Fibroblast of lung (primary cell): ENCODE results near the gene FSTL4. TPM values are rescaled to one million over a fixed set of nuclear protein-coding genes. Genes with fewer than 3 reads are reported as not detected.

Source experiments
- DNase-seq, 2 donors: peaks; one replicate each; pipeline versions ENCODE4 v3.0.0 to v3.0.0-alpha.2; 2010; ENCODE audit warnings: low read depth in 2 of 2
- H2AFZ ChIP-seq: 2 replicates; pipeline ENCODE4 v1.5.1; 2012; ENCODE audit warnings: low read length, control low read depth, inconsistent platforms
- H3K27ac ChIP-seq: 2 replicates; pipeline ENCODE4 v1.5.1; 2011; ENCODE audit warnings: low read length, control low read depth; ENCODE audit not compliant: insufficient read depth
- H3K27me3 ChIP-seq: 2 replicates; pipeline ENCODE4 v1.5.1; 2011; ENCODE audit warnings: mild to moderate bottlenecking, low read length; ENCODE audit not compliant: control insufficient read depth, insufficient read depth
- H3K36me3 ChIP-seq: 2 replicates; pipeline ENCODE4 v1.5.1; 2011; ENCODE audit warnings: low read length; ENCODE audit not compliant: control insufficient read depth, insufficient read depth
- H3K4me1 ChIP-seq: 2 replicates; pipeline ENCODE4 v1.5.1; 2011; ENCODE audit warnings: low read length; ENCODE audit not compliant: control insufficient read depth, insufficient read depth; ENCODE audit errors: extremely low read depth
- H3K4me2 ChIP-seq: 2 replicates; pipeline ENCODE4 v1.5.1; 2011; ENCODE audit warnings: low read length, control low read depth; ENCODE audit not compliant: insufficient read depth; ENCODE audit errors: extremely low read depth
- H3K4me3 ChIP-seq, 4 experiments: fragments of 200-600 bp in 1 of 4; sonication (generic) in 1 of 4; replicated peaks in 1 of 4; 2 replicates each; pipeline ENCODE4 v1.5.1; 2011 to 2016; ENCODE audit warnings: low read length in 4 of 4, low read depth in 3 of 4, mild to moderate bottlenecking in 3 of 4, control low read depth in 2 of 4, inconsistent platforms in 1 of 4, mixed read lengths in 1 of 4; ENCODE audit not compliant: insufficient read depth in 1 of 4; ENCODE audit errors: control extremely low read depth in 1 of 4
- H3K79me2 ChIP-seq: 2 replicates; pipeline ENCODE4 v1.5.1; 2012; ENCODE audit warnings: mild to moderate bottlenecking, low read length, inconsistent platforms; ENCODE audit not compliant: control insufficient read depth, insufficient read depth
- H3K9ac ChIP-seq: 2 replicates; pipeline ENCODE4 v1.5.1; 2011; ENCODE audit warnings: mild to moderate bottlenecking, low read length, control low read depth; ENCODE audit not compliant: insufficient read depth
- H3K9me3 ChIP-seq: 2 replicates; pipeline ENCODE4 v1.5.1; 2012; ENCODE audit warnings: low read depth, low read length; ENCODE audit not compliant: control insufficient read depth, insufficient read depth
- H4K20me1 ChIP-seq: 2 replicates; pipeline ENCODE4 v1.5.1; 2011; ENCODE audit warnings: low read length; ENCODE audit not compliant: control insufficient read depth, insufficient read depth; ENCODE audit errors: extremely low read depth
- CTCF ChIP-seq, 2 donors: IDR thresholded peaks in 1 of 2; conservative IDR thresholded peaks in 1 of 2; 1 replicate in 1 of 2; 2 replicates in 1 of 2; pipeline ENCODE4 v1.5.1; 2011 to 2012; ENCODE audit warnings: low read length in 2 of 2, control low read depth in 1 of 2, inconsistent platforms in 1 of 2, low read depth in 1 of 2, mild to moderate bottlenecking in 1 of 2
- EZH2 ChIP-seq: IDR thresholded peaks from 2 replicates; pipeline ENCODE4 v1.5.1; 2012; ENCODE audit warnings: low read length, control low read depth, mild to moderate bottlenecking; ENCODE audit errors: missing control alignments
- polyA plus RNA-seq, 2 donors: library from polyadenylated mRNA; depleted of rRNA in 1 of 2; stranded (reverse) in 1 of 2; unstranded in 1 of 2; fragments of >200 nt; gene quantifications; 2 replicates each; pipeline ENCODE4 v1.2.1, GENCODE V29; 2011 to 2012; ENCODE audit warnings: missing spikeins in 1 of 2
- total RNA-seq: library from RNA; depleted of rRNA; stranded (reverse); fragments of >200 nt; gene quantifications from 2 replicates; pipeline ENCODE4 v1.2.1, GENCODE V29; 2014

Gene FSTL4
- total and polyA plus RNA-seq, 2 donors (not counting 1 experiment from before 2014, with no cell fraction given) = 0.17 to 0.33 TPM

GRCh38 chr5:133523961-133524586, 88.3 kb downstream of the FSTL4 start:
- H3K9me3 ChIP-seq = no peaks in the 10 kb centered on the region
- no peaks in the 10 kb centered on the region for H4K20me1 ChIP-seq
- no peak overlapping the region for H2AFZ ChIP-seq
- no peak for DNase-seq
- no peaks in the 10 kb centered on the region for H3K36me3 ChIP-seq
- no peak overlapping the region for H3K4me2 ChIP-seq
- no peak overlapping the region for H3K4me3 ChIP-seq
- no peaks in the 10 kb centered on the region for H3K79me2 ChIP-seq
- no peaks in the 10 kb centered on the region for H3K4me1 ChIP-seq
- peaks cover 2% of the 10 kb centered on the region for H3K27me3 ChIP-seq
- H3K9ac ChIP-seq = no peak overlapping the region
- TF ChIP-seq CTCF (conservative IDR thresholded peaks at IDR 0.05 in 1 of 2, IDR thresholded peaks at IDR 0.05 in 1 of 2; ENCODE audit: low read depth in 1 of 2, low read length in 2 of 2) (no peak), EZH2 (no peak)
- no peak overlapping the region for H3K27ac ChIP-seq

- Histone ChIP-seq H3K9me3 (no peaks in the 10 kb centered on the region), H4K20me1 (no peaks in the 10 kb centered on the region), H3K4me1 (no peaks in the 10 kb centered on the region), H3K9ac (no peak overlapping the region), H3K4me3 (no peak overlapping the region), H3K36me3 (no peaks in the 10 kb centered on the region), H3K4me2 (no peak overlapping the region), H3K27me3 (peaks cover 2% of the 10 kb centered on the region), H3K27ac (no peak overlapping the region), H3K79me2 (no peaks in the 10 kb centered on the region), H2AFZ (no peak overlapping the region)
- DNase-seq = no peak
- TF ChIP-seq EZH2 (no peak), CTCF (conservative IDR thresholded peaks at IDR 0.05 in 1 of 2, IDR thresholded peaks at IDR 0.05 in 1 of 2; ENCODE audit: low read depth in 1 of 2, low read length in 2 of 2) (no peak)
Observed at GRCh38 chr5:133523013-133523658, 89.2 kb downstream of the FSTL4 start.

GRCh38 chr5:133521801-133522200, 90.5 kb downstream of the FSTL4 start:
- Histone ChIP-seq H3K36me3 (no peaks in the 10 kb centered on the region), H3K79me2 (no peaks in the 10 kb centered on the region), H4K20me1 (no peaks in the 10 kb centered on the region)

More at GRCh38 chr5:133521801-133522200, 90.5 kb downstream of the FSTL4 start:
- H3K9me3 ChIP-seq = no peaks in the 10 kb centered on the region
- H3K4me3 ChIP-seq = no peak overlapping the region
- no peak overlapping the region for H3K27ac ChIP-seq
- H3K4me1 ChIP-seq = no peaks in the 10 kb centered on the region
- peaks cover 2% of the 10 kb centered on the region for H3K27me3 ChIP-seq
- no peak for DNase-seq
- H2AFZ ChIP-seq = no peak overlapping the region
- H3K9ac ChIP-seq = no peak overlapping the region
- no peak for TF ChIP-seq CTCF (conservative IDR thresholded peaks at IDR 0.05 in 1 of 2, IDR thresholded peaks at IDR 0.05 in 1 of 2; ENCODE audit: low read depth in 1 of 2, low read length in 2 of 2)
- H3K4me2 ChIP-seq = no peak overlapping the region
